Parathyroid adenoma (tissue), 2 donors: ENCODE measurements around the gene RNF141.

Experiments used
- H2AFZ ChIP-seq: fragments of 300-600 bp; sonication (generic); one replicate; pipeline ENCODE4 v1.7.0; 2017; ENCODE audit warnings: antibody characterized with exemption, mild to moderate bottlenecking
- H3K27ac ChIP-seq: fragments of 300-600 bp; sonication (generic); one replicate; pipeline ENCODE4 v1.7.0; 2017
- H3K27me3 ChIP-seq: fragments of 300-600 bp; sonication (generic); one replicate; pipeline ENCODE4 v1.7.0; 2017; ENCODE audit warnings: low read length; ENCODE audit not compliant: control insufficient read depth, insufficient read depth
- H3K36me3 ChIP-seq: fragments of 300-600 bp; sonication (generic); one replicate; pipeline ENCODE4 v1.7.0; 2017; ENCODE audit warnings: low read length; ENCODE audit not compliant: control insufficient read depth, insufficient read depth
- H3K4me1 ChIP-seq: fragments of 300-600 bp; sonication (generic); one replicate; pipeline ENCODE4 v1.7.0; 2017; ENCODE audit warnings: control low read depth
- H3K4me2 ChIP-seq: fragments of 300-600 bp; sonication (generic); one replicate; pipeline ENCODE4 v1.7.0; 2017; ENCODE audit warnings: low read length
- H3K4me3 ChIP-seq: fragments of 300-600 bp; sonication (generic); one replicate; pipeline ENCODE4 v1.7.0; 2017; ENCODE audit warnings: low read depth, low read length
- H3K79me2 ChIP-seq: fragments of 300-600 bp; sonication (generic); one replicate; pipeline ENCODE4 v1.7.0; 2017; ENCODE audit warnings: control low read depth
- H3K9ac ChIP-seq: fragments of 300-600 bp; sonication (generic); one replicate; pipeline ENCODE4 v1.7.0; 2017; ENCODE audit warnings: mild to moderate bottlenecking
- H3K9me3 ChIP-seq: fragments of 300-600 bp; sonication (generic); one replicate; pipeline ENCODE4 v1.7.0; 2017; ENCODE audit warnings: low read length; ENCODE audit not compliant: control insufficient read depth
- CTCF ChIP-seq: fragments of 300-600 bp; sonication (generic); IDR thresholded peaks from one replicate; pipeline ENCODE4 v1.7.0; 2017; ENCODE audit warnings: antibody characterized with exemption, mild to moderate bottlenecking
- donor health status: primary hyperparathyroidism.

Gene RNF141

GRCh38 chr11:10504490-10504889 is 36.5 kb downstream of the RNF141 start:
- Histone ChIP-seq H3K9ac (no peak overlapping the region), H3K79me2 (no peaks in the 10 kb centered on the region), H3K4me3 (no peak overlapping the region), H3K27ac (no peak overlapping the region), H3K27me3 (no peaks in the 10 kb centered on the region), H3K4me1 (no peaks in the 10 kb centered on the region), H2AFZ (no peak overlapping the region), H3K4me2 (no peak overlapping the region), H3K36me3 (no peaks in the 10 kb centered on the region), H3K9me3 (no peaks in the 10 kb centered on the region)
- TF ChIP-seq CTCF, result no peak

- TF ChIP-seq CTCF, result no peak
- no peaks in the 10 kb centered on the region for H3K36me3 ChIP-seq
- H2AFZ ChIP-seq, result no peak overlapping the region
- H3K79me2 ChIP-seq, result no peaks in the 10 kb centered on the region
- no peaks in the 10 kb centered on the region for H3K27me3 ChIP-seq
- no peak overlapping the region for H3K4me3 ChIP-seq
- no peaks in the 10 kb centered on the region for H3K4me1 ChIP-seq
- no peak overlapping the region for H3K4me2 ChIP-seq
- H3K9ac ChIP-seq, result no peak overlapping the region
- H3K9me3 ChIP-seq, result no peaks in the 10 kb centered on the region
- no peak overlapping the region for H3K27ac ChIP-seq
These were observed 37.1 kb downstream of the RNF141 start for GRCh38 chr11:10503777-10504480.

DNA sequence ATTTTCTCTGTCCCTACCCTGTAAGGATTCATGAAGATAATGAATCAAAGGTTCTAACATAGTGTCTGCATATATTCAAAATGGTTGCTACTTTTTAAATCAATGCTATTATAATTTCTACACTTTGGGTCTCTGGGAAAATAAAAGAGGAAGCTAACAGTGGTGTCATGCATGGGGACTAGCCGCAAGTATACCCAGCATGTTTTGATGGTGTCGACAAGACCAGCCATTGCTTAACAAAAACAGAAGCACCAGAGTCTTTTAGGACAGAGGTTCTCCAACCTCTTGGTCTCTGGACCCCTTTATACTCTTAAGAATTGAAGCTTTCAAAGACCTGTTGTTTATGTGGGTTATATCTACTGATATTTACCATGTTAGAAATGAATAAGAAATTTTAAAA is 37.8 kb downstream of the RNF141 start:
- H3K36me3 ChIP-seq, result no peaks in the 10 kb centered on the region

DNA sequence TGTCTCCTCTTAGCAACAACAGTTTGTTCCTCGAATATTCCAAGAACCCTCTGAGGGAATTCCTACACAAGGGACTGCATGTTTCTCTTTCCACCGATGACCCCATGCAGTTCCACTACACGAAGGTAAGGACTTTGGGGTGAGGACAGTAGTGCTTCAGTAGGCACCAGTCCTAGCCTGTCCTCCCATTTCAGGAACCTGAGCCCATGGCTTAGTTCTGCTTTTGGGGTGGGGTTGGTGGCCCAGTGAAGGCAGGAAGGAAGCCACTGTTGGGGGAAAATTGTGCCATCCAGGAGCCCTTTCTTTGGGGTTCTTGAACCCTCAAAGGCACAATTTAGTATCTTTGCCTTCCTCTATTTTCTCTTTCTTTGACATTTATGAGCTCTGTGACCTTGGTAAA is 38.2 kb downstream of the RNF141 start:
- H3K27ac ChIP-seq, result no peak overlapping the region
- no peak overlapping the region for H3K9ac ChIP-seq
- no peaks in the 10 kb centered on the region for H3K27me3 ChIP-seq
- H2AFZ ChIP-seq, result no peak overlapping the region
- H3K79me2 ChIP-seq, result peaks cover 2% of the 10 kb centered on the region
- H3K4me2 ChIP-seq, result no peak overlapping the region
- H3K4me1 ChIP-seq, result no peaks in the 10 kb centered on the region
- no peak for TF ChIP-seq CTCF
- no peak overlapping the region for H3K4me3 ChIP-seq
- no peaks in the 10 kb centered on the region for H3K9me3 ChIP-seq
- H3K36me3 ChIP-seq, result no peaks in the 10 kb centered on the region

More for the DNA sequence above, 37.8 kb downstream of the RNF141 start:
- Histone ChIP-seq H3K79me2 (no peaks in the 10 kb centered on the region), H3K4me1 (no peaks in the 10 kb centered on the region), H3K27me3 (no peaks in the 10 kb centered on the region), H3K27ac (no peak overlapping the region), H3K9me3 (no peaks in the 10 kb centered on the region), H3K9ac (no peak overlapping the region), H3K4me2 (no peak overlapping the region), H3K4me3 (no peak overlapping the region), H2AFZ (no peak overlapping the region)
- no peak for TF ChIP-seq CTCF

DNA sequence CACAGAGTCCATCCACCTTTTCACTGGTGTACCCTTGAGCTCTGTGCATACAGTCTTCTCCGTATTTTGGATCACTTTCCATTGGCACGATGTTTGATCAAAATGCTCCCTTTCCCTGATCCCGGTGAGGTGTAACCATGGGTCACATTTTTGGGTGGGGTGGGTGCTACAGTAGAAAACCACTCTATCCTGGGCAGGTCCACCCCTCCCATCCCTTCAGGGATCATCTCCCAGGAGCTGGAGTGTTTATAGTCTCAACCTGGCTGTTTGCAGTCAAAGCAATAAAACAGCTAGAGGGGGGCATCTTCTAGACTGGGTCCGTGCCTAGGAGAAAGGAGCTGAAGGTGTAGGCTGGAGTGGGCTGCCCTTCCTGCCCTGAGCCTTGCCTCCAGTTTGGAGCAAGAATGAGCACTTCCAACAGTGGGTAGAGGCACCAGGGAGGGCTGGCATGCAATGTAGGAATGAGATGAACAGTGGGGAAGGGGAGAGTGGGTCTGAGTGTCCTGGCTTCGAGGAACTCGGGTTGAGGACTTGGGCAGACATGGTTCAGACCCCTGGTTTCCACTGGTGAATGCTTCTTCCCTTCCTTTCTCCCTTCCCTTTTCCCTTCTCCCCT is 38.8 kb downstream of the RNF141 start:
- Histone ChIP-seq H2AFZ (no peak overlapping the region), H3K27me3 (no peaks in the 10 kb centered on the region), H3K4me1 (no peaks in the 10 kb centered on the region), H3K27ac (no peak overlapping the region), H3K4me2 (no peak overlapping the region), H3K36me3 (no peaks in the 10 kb centered on the region), H3K9me3 (no peaks in the 10 kb centered on the region), H3K79me2 (peaks cover 2% of the 10 kb centered on the region), H3K4me3 (no peak overlapping the region), H3K9ac (no peak overlapping the region)
- no peak for TF ChIP-seq CTCF
